ENCODE results near the gene TEX29. TPM values are rescaled to one million over a fixed set of nuclear protein-coding genes. Genes with fewer than 3 reads are reported as not detected.

TEX29 gene
- total and polyA plus RNA-seq, 2 donors (not counting 1 experiment from before 2014, with no cell fraction given): 0.66 to 0.86 TPM

DNA sequence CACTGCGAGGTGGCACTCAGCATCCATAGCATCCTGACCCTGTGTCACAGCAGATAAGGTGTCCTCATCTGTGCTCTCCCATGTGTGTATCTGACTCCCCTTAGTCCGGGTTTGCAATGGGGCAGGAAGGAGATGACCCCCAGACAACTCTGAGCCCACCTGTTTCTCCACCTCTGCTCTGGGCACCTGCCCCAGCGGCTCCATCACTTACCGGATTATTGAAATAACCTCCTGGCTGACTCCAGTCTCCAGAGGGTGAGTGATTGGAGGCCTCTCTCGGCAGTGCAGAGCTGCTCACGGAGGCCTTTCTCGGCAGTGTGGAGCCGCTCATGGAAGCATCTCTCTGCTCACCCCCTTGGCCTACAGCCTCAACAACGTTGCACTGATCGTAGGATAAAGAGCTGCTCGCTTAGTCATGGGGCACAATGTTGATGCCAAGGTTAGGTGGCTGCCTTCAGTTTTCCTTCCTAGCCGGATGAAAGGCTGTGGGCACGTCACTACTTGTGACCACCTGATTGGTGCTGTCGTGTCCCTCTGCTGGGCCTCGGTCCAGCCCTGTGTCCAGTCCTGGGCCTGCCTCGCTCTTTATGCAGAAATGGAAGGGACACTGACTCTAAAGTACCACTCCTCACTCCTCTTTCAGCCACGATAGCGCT, 67.6 kb downstream of the TEX29 start:
- CTCF ChIA-PET: no interaction called here
- ATAC-seq (ENCODE audit: low read depth): no peak
- Histone ChIP-seq H3K4me3 (ENCODE audit: control extremely low read depth in 1 of 5, extremely low read depth in 1 of 5, insufficient read depth in 1 of 5, low read depth in 2 of 5, low read length in 4 of 5) (no peak overlapping the region), H3K27me3 (replicated peaks in 1 of 4; ENCODE audit: control extremely low read depth in 1 of 4, control insufficient read depth in 3 of 4, insufficient read depth in 4 of 4, low read length in 3 of 4) (no peaks in the 10 kb centered on the region), H3K4me1 (ENCODE audit: control insufficient read depth in 2 of 2, insufficient read depth in 2 of 2, low read length in 2 of 2) (no peaks in the 10 kb centered on the region), H3K27ac (ENCODE audit: low read length in 2 of 2) (no peak overlapping the region), H3K4me2 (replicated peaks; ENCODE audit: low read depth, low read length, poor library complexity, severe bottlenecking) (no peak overlapping the region), H3K79me2 (ENCODE audit: control insufficient read depth, insufficient read depth, low read length) (no peaks in the 10 kb centered on the region), H4K20me1 (ENCODE audit: control insufficient read depth, insufficient read depth, low read length, poor library complexity, severe bottlenecking) (no peaks in the 10 kb centered on the region), H3K36me3 (replicated peaks in 1 of 2; ENCODE audit: control extremely low read depth in 1 of 2, control insufficient read depth in 1 of 2, extremely low read depth in 1 of 2, insufficient read depth in 2 of 2, low read length in 1 of 2) (no peaks in the 10 kb centered on the region), H2AFZ (ENCODE audit: insufficient read depth, low read depth, low read length, poor library complexity, severe bottlenecking) (no peak overlapping the region), H3K9ac (ENCODE audit: low read length) (no peak overlapping the region), H3K9me3 (ENCODE audit: control extremely low read depth in 1 of 3, control insufficient read depth in 2 of 3, insufficient read depth in 1 of 3, low read length in 2 of 3) (no peaks in the 10 kb centered on the region)
- Mint-ChIP-seq H3K4me1 (no peaks in the 10 kb centered on the region), H3K27me3 (peaks cover 28% of the 10 kb centered on the region), H3K27ac (no peak overlapping the region), H3K4me3 (no peak overlapping the region), H3K9me3 (ENCODE audit: insufficient read depth) (no peaks in the 10 kb centered on the region)
- no peak for TF ChIP-seq EZH2 (IDR thresholded peaks at IDR 0.05; ENCODE audit: borderline replicate concordance, insufficient read depth, low read depth, low read length, poor library complexity, severe bottlenecking)
- TF ChIP-seq, protein P1, sequence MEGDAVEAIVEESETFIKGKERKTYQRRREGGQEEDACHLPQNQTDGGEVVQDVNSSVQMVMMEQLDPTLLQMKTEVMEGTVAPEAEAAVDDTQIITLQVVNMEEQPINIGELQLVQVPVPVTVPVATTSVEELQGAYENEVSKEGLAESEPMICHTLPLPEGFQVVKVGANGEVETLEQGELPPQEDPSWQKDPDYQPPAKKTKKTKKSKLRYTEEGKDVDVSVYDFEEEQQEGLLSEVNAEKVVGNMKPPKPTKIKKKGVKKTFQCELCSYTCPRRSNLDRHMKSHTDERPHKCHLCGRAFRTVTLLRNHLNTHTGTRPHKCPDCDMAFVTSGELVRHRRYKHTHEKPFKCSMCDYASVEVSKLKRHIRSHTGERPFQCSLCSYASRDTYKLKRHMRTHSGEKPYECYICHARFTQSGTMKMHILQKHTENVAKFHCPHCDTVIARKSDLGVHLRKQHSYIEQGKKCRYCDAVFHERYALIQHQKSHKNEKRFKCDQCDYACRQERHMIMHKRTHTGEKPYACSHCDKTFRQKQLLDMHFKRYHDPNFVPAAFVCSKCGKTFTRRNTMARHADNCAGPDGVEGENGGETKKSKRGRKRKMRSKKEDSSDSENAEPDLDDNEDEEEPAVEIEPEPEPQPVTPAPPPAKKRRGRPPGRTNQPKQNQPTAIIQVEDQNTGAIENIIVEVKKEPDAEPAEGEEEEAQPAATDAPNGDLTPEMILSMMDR (IDR thresholded peaks at IDR 0.05): no peak
- intact Hi-C loops (cut with micrococcal nuclease): no loop called here
- POLR2A ChIA-PET: no interaction called here
- no peak for DNase-seq
- 77% methylated on average over 14 of the region's 18 CpGs for WGBS (ENCODE audit: insufficient coverage)

DNA sequence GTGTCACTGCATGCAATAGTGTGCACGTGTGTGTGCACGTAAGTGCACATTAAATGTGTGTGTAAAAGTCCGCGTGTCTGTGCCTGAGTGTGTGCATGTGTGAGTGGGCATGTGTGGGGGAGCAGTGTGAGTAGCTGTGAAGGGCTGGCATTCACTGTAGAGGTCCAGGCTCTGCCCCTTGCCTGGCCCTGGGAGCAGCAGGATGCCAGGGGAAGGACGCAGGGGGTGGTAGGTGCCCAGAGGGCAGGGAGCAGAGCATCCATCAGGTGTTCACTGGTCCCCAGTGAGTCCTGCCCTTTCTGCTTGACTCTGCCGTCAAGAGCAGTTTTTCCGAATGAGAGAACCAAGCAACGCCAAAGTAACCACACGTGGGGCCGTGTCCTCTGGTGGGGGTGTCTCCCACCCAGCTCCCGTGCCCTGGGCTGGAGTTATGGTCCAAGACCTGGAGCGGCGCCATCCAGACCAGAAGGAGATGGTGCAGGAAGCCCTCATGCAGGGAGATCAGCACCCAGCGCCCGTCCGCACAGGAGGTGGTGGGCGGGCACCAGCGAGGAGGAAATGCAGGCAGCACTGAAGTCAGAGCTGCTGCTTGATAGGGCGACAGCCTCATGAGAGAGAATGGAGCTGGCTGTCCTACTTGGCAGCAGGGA, 68.5 kb downstream of the TEX29 start:
- no peak overlapping the region for H3K27ac ChIP-seq (ENCODE audit: low read length in 2 of 2)
- no peaks in the 10 kb centered on the region for H3K9me3 ChIP-seq (ENCODE audit: control extremely low read depth in 1 of 3, control insufficient read depth in 2 of 3, insufficient read depth in 1 of 3, low read length in 2 of 3)
- no peaks in the 10 kb centered on the region for H3K79me2 ChIP-seq (ENCODE audit: control insufficient read depth, insufficient read depth, low read length)
- H3K9me3 Mint-ChIP-seq (ENCODE audit: insufficient read depth): no peaks in the 10 kb centered on the region
- no peaks in the 10 kb centered on the region for H3K36me3 ChIP-seq (replicated peaks in 1 of 2; ENCODE audit: control extremely low read depth in 1 of 2, control insufficient read depth in 1 of 2, extremely low read depth in 1 of 2, insufficient read depth in 2 of 2, low read length in 1 of 2)
- TF ChIP-seq, protein P1 (IDR thresholded peaks at IDR 0.05): no peak
- TF ChIP-seq EZH2 (IDR thresholded peaks at IDR 0.05; ENCODE audit: borderline replicate concordance, insufficient read depth, low read depth, low read length, poor library complexity, severe bottlenecking): no peak
- ATAC-seq (ENCODE audit: low read depth) (no peak), DNase-seq (no peak)
- H3K27ac Mint-ChIP-seq: no peak overlapping the region
- no peak overlapping the region for H3K4me2 ChIP-seq (replicated peaks; ENCODE audit: low read depth, low read length, poor library complexity, severe bottlenecking)
- H3K4me3 Mint-ChIP-seq: no peak overlapping the region
- no peaks in the 10 kb centered on the region for H3K27me3 ChIP-seq (replicated peaks in 1 of 4; ENCODE audit: control extremely low read depth in 1 of 4, control insufficient read depth in 3 of 4, insufficient read depth in 4 of 4, low read length in 3 of 4)
- WGBS (ENCODE audit: insufficient coverage): 94% methylated on average over 19 of the region's 19 CpGs
- ChIA-PET POLR2A (no interaction called here), CTCF (no interaction called here)
- no peaks in the 10 kb centered on the region for H4K20me1 ChIP-seq (ENCODE audit: control insufficient read depth, insufficient read depth, low read length, poor library complexity, severe bottlenecking)
- intact Hi-C loops (cut with micrococcal nuclease): no loop called here
- no peak overlapping the region for H3K9ac ChIP-seq (ENCODE audit: low read length)
- no peaks in the 10 kb centered on the region for H3K4me1 Mint-ChIP-seq
- H3K4me3 ChIP-seq (ENCODE audit: control extremely low read depth in 1 of 5, extremely low read depth in 1 of 5, insufficient read depth in 1 of 5, low read depth in 2 of 5, low read length in 4 of 5): no peak overlapping the region
- peaks cover 21% of the 10 kb centered on the region for H3K27me3 Mint-ChIP-seq
- H3K4me1 ChIP-seq (ENCODE audit: control insufficient read depth in 2 of 2, insufficient read depth in 2 of 2, low read length in 2 of 2): no peaks in the 10 kb centered on the region
- H2AFZ ChIP-seq (ENCODE audit: insufficient read depth, low read depth, low read length, poor library complexity, severe bottlenecking): no peak overlapping the region
